ENCODE measurements around the gene RPS21.

Gene RPS21

GRCh38 chr20:62354031-62354808 is 32.7 kb upstream of the RPS21 start:
- DNase-seq (ENCODE audit: low read depth) = no peak

DNA sequence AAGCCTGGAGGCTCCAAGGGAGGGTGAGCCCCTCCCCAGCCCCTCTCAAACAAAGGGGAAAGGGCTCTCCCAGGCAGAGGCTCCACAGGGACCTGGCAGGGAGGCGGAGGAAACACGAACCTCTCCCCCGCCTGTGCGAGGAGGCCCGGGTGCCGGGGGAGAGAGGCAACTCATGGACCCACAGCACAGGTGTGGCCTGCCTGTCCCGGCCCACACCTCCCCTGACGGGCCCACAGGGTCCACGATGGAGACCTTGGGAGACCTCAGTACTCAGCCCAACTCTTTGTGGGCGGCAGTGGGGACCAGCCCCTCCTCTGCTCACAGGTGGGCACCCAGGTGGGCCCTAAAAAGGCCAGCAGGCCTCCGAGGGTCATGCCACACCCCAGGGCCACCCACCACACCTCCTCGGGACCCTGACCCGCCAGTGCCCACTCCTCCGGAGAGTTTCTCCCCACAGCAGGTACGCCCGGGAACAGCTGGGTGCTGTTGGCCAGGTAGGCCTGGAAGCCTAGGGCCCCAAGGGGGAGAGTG is 32.0 kb upstream of the RPS21 start:
- no peak for DNase-seq (ENCODE audit: low read depth)

- DNase-seq (ENCODE audit: low read depth) = no peak
Observed at GRCh38 chr20:62355516-62355877, 31.4 kb upstream of the RPS21 start.

DNA sequence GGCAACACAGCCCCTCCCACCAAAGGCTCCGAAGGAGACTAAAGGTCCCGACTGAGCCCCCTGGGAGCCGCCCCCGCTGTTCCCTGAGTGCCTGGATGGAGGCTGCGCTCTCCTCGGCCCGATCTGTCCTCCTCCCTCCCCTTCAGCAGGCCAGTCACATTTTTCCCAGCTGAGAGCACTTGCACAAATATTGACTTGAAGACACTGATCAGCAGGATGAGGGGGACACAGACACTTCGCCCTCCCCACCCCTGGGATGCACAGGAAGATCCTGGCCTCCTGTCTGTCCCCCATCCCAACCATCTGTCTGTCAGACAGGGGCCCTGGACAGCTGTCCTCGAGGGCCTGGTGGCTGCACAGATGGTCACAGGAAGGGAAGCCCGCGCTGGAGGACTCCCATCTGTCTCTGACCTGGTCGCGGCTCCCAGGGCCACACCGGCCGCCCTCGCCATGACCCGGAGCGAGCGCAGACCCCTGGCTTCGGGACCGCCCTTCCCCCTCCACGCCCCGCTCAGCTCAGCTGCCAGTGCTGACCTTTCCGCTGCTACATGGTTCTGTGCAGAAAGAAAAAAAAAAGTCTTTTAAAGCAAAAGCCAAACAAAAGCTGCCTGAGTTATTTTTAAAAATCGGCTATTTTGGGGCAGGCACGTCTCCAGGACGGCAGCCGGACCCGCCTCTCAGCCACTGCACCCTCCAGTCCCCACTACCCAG is 30.9 kb upstream of the RPS21 start:
- no peak for DNase-seq (ENCODE audit: low read depth)

- DNase-seq (ENCODE audit: low read depth) = no peak
Observed at GRCh38 chr20:62356589-62357186, 30.2 kb upstream of the RPS21 start.

GRCh38 chr20:62357187-62357667 is 29.7 kb upstream of the RPS21 start:
- DNase-seq (ENCODE audit: low read depth) = no peak

DNA sequence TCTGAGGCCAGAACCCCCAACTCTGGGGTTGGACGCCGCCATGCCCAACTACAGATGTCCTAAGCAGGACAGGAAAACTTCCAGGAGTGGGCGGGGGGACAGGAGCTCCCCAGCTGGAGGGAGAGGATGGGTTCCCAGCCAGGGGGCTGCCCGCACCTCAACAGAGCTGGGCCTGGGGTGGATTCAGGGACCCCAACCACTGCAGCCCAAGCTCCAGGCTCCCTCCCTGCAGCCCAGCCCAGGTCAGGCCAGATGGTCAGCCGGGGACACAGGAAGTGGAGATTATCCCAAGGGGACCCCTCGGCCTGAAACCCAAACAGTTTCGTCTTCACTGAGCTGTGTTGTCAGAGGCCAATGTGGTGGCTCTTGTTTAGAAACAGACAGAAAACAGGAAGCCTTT is 29.2 kb upstream of the RPS21 start:
- DNase-seq (ENCODE audit: low read depth) = no peak

DNA sequence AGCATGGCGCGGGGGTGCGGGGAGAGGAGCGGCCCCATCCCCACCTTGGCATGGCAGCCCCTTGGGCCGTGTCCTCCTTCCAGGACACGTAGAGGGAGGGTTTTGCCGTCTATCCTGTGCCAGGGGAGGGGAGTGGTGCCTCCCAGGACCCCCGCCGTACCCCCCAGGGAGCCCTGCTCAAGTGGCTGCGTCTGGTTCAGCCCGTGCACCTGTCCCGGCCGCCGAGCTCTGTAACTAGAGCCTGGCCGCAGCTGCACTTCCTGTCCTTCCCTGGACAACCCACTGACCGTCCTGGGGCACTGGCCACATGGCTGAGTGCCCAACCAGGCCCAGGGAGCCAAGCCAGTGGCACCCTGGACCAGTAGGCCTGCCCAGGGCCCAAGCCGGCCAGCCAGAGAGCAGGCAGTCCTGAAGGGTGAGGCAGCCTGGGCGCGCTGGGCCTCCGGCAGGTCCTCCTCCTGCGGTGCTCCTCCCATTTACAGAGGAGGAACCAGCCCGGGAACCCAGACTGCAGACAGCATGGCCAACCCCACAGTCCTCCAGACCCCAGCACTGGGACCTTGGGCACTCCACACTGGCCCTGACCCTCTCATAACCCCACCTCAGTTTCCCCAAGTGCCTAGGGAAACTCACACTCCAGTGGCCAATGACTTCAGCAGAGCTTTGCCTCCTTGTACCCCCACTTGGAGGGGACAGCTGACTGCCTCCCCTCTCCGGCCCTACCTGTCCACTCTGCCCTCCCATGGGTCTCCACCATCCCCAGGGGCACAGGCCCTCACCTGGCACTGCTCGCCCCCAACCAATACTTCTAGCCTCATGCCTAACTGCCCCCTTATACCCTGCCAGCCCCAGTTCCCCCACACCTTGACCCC is 28.5 kb upstream of the RPS21 start:
- no peak for DNase-seq (ENCODE audit: low read depth)

DNA sequence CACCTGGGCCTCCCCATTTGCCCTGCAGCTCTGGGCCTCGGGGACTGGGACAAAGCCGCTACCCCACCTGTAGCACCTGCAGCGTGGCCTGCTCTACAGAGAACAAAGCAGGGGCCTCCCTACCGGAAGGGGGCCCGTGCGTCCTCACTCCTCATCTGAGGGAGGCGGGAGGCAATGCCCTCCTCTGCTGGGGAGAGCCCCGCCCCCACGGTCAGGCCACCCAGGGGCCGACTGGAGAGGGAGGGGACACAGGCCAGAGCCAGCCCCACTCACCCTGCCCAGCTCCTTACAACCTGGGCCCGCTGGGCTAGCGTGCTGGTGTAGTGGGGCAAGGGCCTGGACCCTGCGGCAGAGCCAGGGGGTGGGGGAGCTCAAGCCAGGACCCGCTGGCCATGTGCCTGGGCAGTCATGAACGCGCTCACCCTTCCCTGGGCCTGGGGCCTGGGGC is 27.8 kb upstream of the RPS21 start:
- no peak for DNase-seq (ENCODE audit: low read depth)

DNA sequence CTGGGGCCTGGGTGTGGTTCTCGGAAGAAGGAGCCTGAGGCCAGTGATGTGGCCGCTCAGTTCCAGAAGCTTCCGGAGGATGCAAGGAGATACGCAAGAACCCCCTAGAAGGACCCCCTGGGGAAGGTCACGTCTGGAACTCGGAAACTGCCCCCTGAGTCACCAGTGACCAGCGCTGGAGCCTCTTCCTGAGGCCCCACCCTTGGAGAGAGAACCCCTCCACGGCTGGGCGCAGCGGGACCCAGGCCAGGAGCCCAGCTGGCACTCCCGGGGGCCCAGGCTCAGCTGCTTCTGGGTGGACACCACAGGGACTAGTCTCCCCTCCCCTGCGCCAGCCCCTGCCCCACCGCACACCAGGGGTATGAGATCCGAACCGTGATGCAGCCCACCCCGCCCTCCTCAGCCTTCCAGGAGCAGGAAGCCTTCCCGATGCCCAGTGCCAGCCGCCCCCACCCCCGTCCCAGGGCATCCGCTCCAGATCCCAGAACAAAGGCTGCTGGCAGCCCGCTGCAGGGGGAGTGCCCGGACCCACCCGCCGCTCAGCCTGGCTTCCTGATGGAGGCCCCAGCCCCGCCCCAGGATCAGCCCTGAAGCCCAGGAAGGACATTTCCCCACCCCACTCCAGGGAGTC is 27.3 kb upstream of the RPS21 start:
- DNase-seq (ENCODE audit: low read depth) = no peak

DNA sequence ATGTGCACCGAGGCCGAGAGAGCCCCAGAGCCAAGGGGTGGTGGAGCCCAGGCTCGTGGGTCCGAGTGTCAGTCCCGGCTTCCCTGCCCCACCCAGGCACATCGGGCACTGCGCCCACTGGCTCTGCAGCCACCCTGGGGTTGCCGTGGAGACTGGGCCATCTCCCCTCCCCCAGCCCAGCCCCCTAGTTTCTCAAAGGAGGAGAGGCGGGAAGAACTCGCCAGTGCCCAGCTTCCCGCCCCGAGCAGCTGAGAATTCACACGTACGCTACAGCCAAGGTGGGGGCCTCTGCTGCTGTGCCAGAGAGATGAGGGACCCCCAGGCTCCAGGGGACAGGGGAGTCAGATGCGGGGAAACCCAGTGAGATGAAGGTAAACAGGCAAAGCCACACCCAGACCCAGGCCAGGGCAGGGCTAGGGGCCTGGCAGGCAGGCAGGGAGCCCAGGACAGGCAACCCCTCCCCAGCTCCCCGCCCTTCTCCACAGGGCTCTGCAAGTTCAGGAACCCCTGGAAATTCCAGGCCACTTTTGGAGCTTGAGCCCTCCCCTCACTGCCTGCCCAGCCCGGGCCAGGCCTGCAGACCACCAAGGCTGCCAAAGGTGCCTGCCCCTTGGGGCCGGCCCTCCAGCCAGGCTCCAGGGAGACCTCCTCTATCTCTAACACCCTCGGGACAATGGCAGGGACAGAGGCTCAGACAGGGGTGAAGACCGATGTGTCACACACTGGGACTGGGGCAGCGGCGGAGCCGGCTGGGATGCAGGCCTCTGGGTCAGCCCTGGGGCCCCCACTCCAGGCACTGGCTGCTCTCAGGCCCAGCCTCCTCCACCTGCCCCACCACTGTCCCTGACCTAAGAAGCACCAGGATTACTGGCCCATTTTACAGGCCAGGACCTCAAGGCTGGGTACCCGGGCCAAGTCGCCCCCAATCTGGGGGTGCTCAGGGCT is 25.8 kb upstream of the RPS21 start:
- DNase-seq (ENCODE audit: low read depth) = no peak

- DNase-seq (ENCODE audit: low read depth) = no peak
Observed at GRCh38 chr20:62361799-62362589, 24.9 kb upstream of the RPS21 start.

DNA sequence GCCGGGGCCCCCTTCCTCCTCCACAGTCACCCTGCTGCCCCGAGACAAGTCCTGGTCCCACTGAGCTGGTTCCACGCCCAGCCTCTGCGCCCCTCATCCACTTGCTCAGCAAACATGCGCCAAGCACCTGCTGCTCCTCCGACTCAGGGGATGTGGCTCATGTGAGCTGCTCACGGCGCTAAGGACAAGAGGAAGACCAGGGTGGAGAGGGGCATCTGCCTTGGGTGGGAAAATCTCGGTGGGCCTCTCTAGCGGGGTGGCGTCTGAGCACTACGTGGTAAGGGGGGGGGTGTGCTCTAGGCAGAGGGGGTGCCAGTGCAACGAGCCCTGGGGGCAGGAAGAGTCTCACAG is 24.3 kb upstream of the RPS21 start:
- DNase-seq (ENCODE audit: low read depth) = no peak

GRCh38 chr20:62362991-62363919 is 23.6 kb upstream of the RPS21 start:
- no peak for DNase-seq (ENCODE audit: low read depth)

DNA sequence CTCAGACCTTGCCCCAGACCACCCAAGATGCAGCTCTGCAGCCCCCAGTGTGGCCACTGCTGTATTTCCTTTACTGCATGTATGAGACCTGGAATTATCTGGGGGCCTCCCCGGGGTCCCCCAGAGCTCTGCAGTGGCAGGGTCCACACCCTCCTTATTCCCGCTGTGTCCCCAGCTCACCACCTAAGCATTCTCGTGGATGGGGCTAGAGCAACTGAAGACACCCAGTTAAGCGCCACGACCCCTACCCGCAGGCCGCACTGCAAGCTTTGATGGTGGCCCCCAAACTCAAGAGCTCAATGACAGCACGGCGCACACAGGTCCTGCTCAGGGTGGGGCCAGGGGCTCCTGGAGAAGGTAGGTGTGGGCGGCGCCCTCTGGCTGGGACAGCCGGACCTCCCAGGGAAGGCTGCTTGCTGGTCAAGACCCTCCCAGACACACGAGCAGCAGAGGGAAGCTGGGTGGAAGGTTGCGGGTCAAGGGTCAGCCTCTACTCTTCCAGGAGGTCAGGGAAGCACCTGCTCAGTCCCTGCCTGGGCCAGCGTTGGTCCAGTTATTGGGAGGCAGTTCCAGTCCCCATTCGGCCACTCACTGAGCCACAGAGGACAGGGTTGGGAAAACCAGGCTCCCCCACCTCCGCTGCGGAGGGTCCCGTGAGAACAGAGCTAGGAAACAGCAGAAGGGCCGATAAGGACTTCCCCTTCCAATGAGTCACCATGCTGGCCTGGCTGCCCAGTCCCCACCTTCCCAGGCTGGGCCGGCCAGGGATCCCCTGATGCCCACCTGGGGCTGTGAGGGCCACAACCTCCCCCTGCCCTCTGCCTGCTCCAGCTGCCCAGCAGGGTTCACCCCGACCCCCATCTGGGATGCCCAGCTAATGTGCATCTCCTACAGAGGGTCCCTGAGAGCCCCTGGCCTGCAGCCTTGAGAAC is 22.7 kb upstream of the RPS21 start:
- no peak for DNase-seq (ENCODE audit: low read depth)

GRCh38 chr20:62364911-62365736 is 21.8 kb upstream of the RPS21 start:
- no peak for DNase-seq (ENCODE audit: low read depth)

All from stimulated activated CD8-positive, alpha-beta memory T cell treated with anti-CD3 and anti-CD28 coated beads, Interleukin-7, amount 100 ng/mL, for 24 hours (primary cell).